Stomach (tissue), 4 donors: Measurements from ENCODE around the gene NSD2.

Experiments
- CTCF ChIP-seq, 7 experiments: fragments of 450-650 bp in 4 of 7; fragments of 200-600 bp in 3 of 7; sonication (generic) in 3 of 7; IDR thresholded peaks; one replicate each; pipeline ENCODE4 v1.5.1; 2016 to 2019; ENCODE audit warnings: antibody characterized with exemption in 7 of 7, control low read depth in 2 of 7, mild to moderate bottlenecking in 1 of 7
- POLR2A ChIP-seq, 4 donors: fragments of 450-650 bp; IDR thresholded peaks; one replicate each; pipeline ENCODE4 v1.6.1; 2016; ENCODE audit warnings: antibody characterized with exemption in 4 of 4, control low read depth in 2 of 4, mild to moderate bottlenecking in 1 of 4, moderate library complexity in 1 of 4
- POLR2AphosphoS5 ChIP-seq, 3 donors: sonication (generic); formaldehyde crosslinking; IDR thresholded peaks; one replicate each; pipeline ENCODE4 v1.6.1; 2016; ENCODE audit warnings: antibody characterized with exemption in 3 of 3

GRCh38 chr4:1863297-1864033 is 7.7 kb upstream of the NSD2 start:
- TF ChIP-seq CTCF (IDR thresholded peaks at IDR 0.05) (no peak), POLR2A (IDR thresholded peaks at IDR 0.05) (no peak), POLR2AphosphoS5 (IDR thresholded peaks at IDR 0.05) (no peak)
